Lower leg skin (tissue), 3 donors: ENCODE results near the gene RAPGEF4.

Source experiments
- CTCF ChIP-seq, 3 donors: fragments of 450-650 bp; IDR thresholded peaks; one replicate each; pipeline ENCODE4 v1.5.1; 2016; ENCODE audit warnings: antibody characterized with exemption in 3 of 3, mild to moderate bottlenecking in 3 of 3, moderate library complexity in 2 of 3
- POLR2A ChIP-seq, 2 donors: fragments of 450-650 bp; IDR thresholded peaks; one replicate each; pipeline ENCODE4 v1.6.1; 2016 to 2017; ENCODE audit warnings: antibody characterized with exemption in 2 of 2, mild to moderate bottlenecking in 1 of 2, moderate library complexity in 1 of 2

GRCh38 chr2:173043897-173044519, 308.4 kb downstream of the RAPGEF4 start:
- TF ChIP-seq CTCF (IDR thresholded peaks at IDR 0.05) (no peak), POLR2A (IDR thresholded peaks at IDR 0.05) (no peak)
